H9 (cell line): ENCODE results near the gene RAB31. TPM values are rescaled to one million over a fixed set of nuclear protein-coding genes. Genes with fewer than 3 reads are reported as not detected.

Experiments used
- DNase-seq: peaks from one replicate; pipeline ENCODE4 v3.0.0-alpha.2; 2017
- H2AFZ ChIP-seq: one replicate; pipeline ENCODE4 v1.6.1; 2013; ENCODE audit warnings: mild to moderate bottlenecking, low read length, control low read depth, moderate library complexity
- H2AK5ac ChIP-seq: 2 replicates; pipeline ENCODE4 v1.6.1; 2013; ENCODE audit warnings: low read length, control low read depth, mixed read lengths; ENCODE audit not compliant: insufficient read length
- H2BK120ac ChIP-seq: one replicate; pipeline ENCODE4 v1.6.1; 2013; ENCODE audit warnings: low read depth, mild to moderate bottlenecking, low read length, control low read depth, inconsistent platforms; ENCODE audit not compliant: poor library complexity, severe bottlenecking
- H2BK12ac ChIP-seq: 2 replicates; pipeline ENCODE4 v1.6.1; 2013; ENCODE audit warnings: low read length, control low read depth, mixed read lengths, low read depth; ENCODE audit not compliant: insufficient read length
- H2BK15ac ChIP-seq: 2 replicates; pipeline ENCODE4 v1.6.1; 2013; ENCODE audit warnings: low read depth, low read length, control low read depth
- H2BK20ac ChIP-seq: one replicate; pipeline ENCODE4 v1.6.1; 2013; ENCODE audit warnings: low read depth, mild to moderate bottlenecking, low read length, control low read depth, inconsistent platforms; ENCODE audit not compliant: poor library complexity, severe bottlenecking
- H2BK5ac ChIP-seq: 2 replicates; pipeline ENCODE4 v1.6.1; 2013; ENCODE audit warnings: low read length, control low read depth, mixed read lengths; ENCODE audit not compliant: insufficient read length
- H3K14ac ChIP-seq: 2 replicates; pipeline ENCODE4 v1.6.1; 2013; ENCODE audit warnings: low read length, control low read depth; ENCODE audit not compliant: insufficient read depth
- H3K18ac ChIP-seq: 2 replicates; pipeline ENCODE4 v1.6.1; 2013; ENCODE audit warnings: low read depth, mild to moderate bottlenecking, mixed read lengths, low read length, control low read depth; ENCODE audit not compliant: insufficient read length
- H3K23ac ChIP-seq: 2 replicates; pipeline ENCODE4 v1.6.1; 2013; ENCODE audit warnings: low read length, control low read depth, mixed read lengths, low read depth; ENCODE audit not compliant: insufficient read length
- H3K23me2 ChIP-seq: 2 replicates; pipeline ENCODE4 v1.6.1; 2013; ENCODE audit warnings: low read depth, mild to moderate bottlenecking, mixed read lengths, low read length, control low read depth; ENCODE audit not compliant: insufficient read length, poor library complexity, severe bottlenecking
- H3K27ac ChIP-seq: 2 replicates; pipeline ENCODE4 v1.5.1; 2013; ENCODE audit warnings: low read length, control low read depth, mixed read lengths, low read depth; ENCODE audit not compliant: insufficient read length
- H3K27me3 ChIP-seq: 2 replicates; pipeline ENCODE4 v1.6.1; 2013; ENCODE audit warnings: low read length, control low read depth, inconsistent platforms; ENCODE audit not compliant: insufficient read depth
- H3K4ac ChIP-seq: 2 replicates; pipeline ENCODE4 v1.6.1; 2013; ENCODE audit warnings: low read depth, mild to moderate bottlenecking, control low read depth, inconsistent platforms, low read length, moderate library complexity
- H3K4me1 ChIP-seq: 2 replicates; pipeline ENCODE4 v1.6.1; 2013; ENCODE audit warnings: low read length, control low read depth, inconsistent platforms; ENCODE audit not compliant: insufficient read depth
- H3K4me2 ChIP-seq: 2 replicates; pipeline ENCODE4 v1.6.1; 2013; ENCODE audit warnings: low read length, control low read depth, mixed read lengths; ENCODE audit not compliant: insufficient read length, insufficient read depth
- H3K56ac ChIP-seq: 2 replicates; pipeline ENCODE4 v1.6.1; 2013; ENCODE audit warnings: low read depth, mild to moderate bottlenecking, mixed read lengths, low read length, control low read depth; ENCODE audit not compliant: insufficient read length
- H3K79me1 ChIP-seq: 2 replicates; pipeline ENCODE4 v1.6.1; 2013; ENCODE audit warnings: low read depth, mild to moderate bottlenecking, moderate library complexity, low read length, control low read depth, inconsistent platforms; ENCODE audit not compliant: insufficient read depth, poor library complexity, severe bottlenecking
- H3K79me2 ChIP-seq: 2 replicates; pipeline ENCODE4 v1.6.1; 2013; ENCODE audit warnings: low read length, control low read depth, inconsistent platforms; ENCODE audit not compliant: insufficient read depth
- H3K9ac ChIP-seq: 2 replicates; pipeline ENCODE4 v1.6.1; 2013; ENCODE audit warnings: low read length, control low read depth, mixed read lengths; ENCODE audit not compliant: insufficient read length; ENCODE audit errors: extremely low read depth
- H3K9me3 ChIP-seq: one replicate; pipeline ENCODE4 v1.6.1; 2013; ENCODE audit warnings: low read depth, low read length, inconsistent platforms; ENCODE audit not compliant: control insufficient read depth
- H3T11ph ChIP-seq: one replicate; pipeline ENCODE4 v1.6.1; 2013; ENCODE audit warnings: mild to moderate bottlenecking, low read length, control low read depth, inconsistent platforms
- H4K20me1 ChIP-seq: one replicate; pipeline ENCODE4 v1.6.1; 2013; ENCODE audit not compliant: control insufficient read depth, insufficient read length, insufficient read depth
- H4K5ac ChIP-seq: 2 replicates; pipeline ENCODE4 v1.6.1; 2013; ENCODE audit warnings: low read depth, mild to moderate bottlenecking, mixed read lengths, low read length, control low read depth; ENCODE audit not compliant: insufficient read length
- H4K8ac ChIP-seq: replicated peaks from 2 replicates; pipeline ENCODE4 v1.6.1; 2013; ENCODE audit warnings: low read length, control low read depth, mixed read lengths, low read depth; ENCODE audit not compliant: insufficient read length
- H4K91ac ChIP-seq: 2 replicates; pipeline ENCODE4 v1.6.1; 2013; ENCODE audit warnings: low read depth, mild to moderate bottlenecking, moderate library complexity, mixed read lengths, low read length, control low read depth; ENCODE audit not compliant: insufficient read length
- H3K27ac Mint-ChIP-seq, 3 experiments: 2 replicates in 2 of 3; 3 replicates in 1 of 3; pipeline ENCODE4 v1.8.0; 2020 to 2021; ENCODE audit warnings: mixed read lengths in 3 of 3, mild to moderate bottlenecking in 1 of 3, moderate library complexity in 1 of 3
- H3K27me3 Mint-ChIP-seq: 2 replicates; pipeline ENCODE4 v1.8.0; 2021; ENCODE audit warnings: low read depth, mild to moderate bottlenecking, moderate library complexity, mixed read lengths
- H3K36me3 Mint-ChIP-seq, 3 experiments: 2 replicates in 2 of 3; 3 replicates in 1 of 3; pipeline ENCODE4 v1.8.0; 2020 to 2021; ENCODE audit warnings: low read depth in 3 of 3, mixed read lengths in 3 of 3; ENCODE audit not compliant: insufficient read depth in 1 of 3
- H3K4me1 Mint-ChIP-seq, 2 experiments: 2 replicates each; pipeline ENCODE4 v1.8.0; 2020; ENCODE audit warnings: mixed read lengths in 2 of 2
- H3K4me3 Mint-ChIP-seq, 2 experiments: 2 replicates in 1 of 2; 3 replicates in 1 of 2; pipeline ENCODE4 v1.8.0; 2020 to 2021; ENCODE audit warnings: mild to moderate bottlenecking in 2 of 2, mixed read lengths in 2 of 2, moderate library complexity in 1 of 2
- H3K9me3 Mint-ChIP-seq, 2 experiments: 2 replicates in 1 of 2; 3 replicates in 1 of 2; pipeline ENCODE4 v1.8.0; 2020; ENCODE audit warnings: mild to moderate bottlenecking in 2 of 2, mixed read lengths in 2 of 2, moderate library complexity in 1 of 2
- CTCF ChIP-seq: fragments of 200-600 bp; sonication (generic); conservative IDR thresholded peaks from 3 replicates; pipeline ENCODE4 v1.8.0; 2021; ENCODE audit warnings: antibody characterized with exemption, mild to moderate bottlenecking
- WGBS: extraction: QIAGEN DNeasy Blood & Tissue Kit; methylation state at CpG from one replicate; pipeline ENCODE4 v1.1.7; 2013; ENCODE audit warnings: missing lambda C conversion rate, low lambda C conversion rate, mixed read lengths; ENCODE audit not compliant: insufficient read length; ENCODE audit errors: extremely low coverage; 5-methylcytosine and 5-hydroxymethylcytosine counted together
- total RNA-seq: library from RNA; stranded (reverse); gene quantifications from 2 replicates; pipeline ENCODE4 v1.2.1, GENCODE V29; 2021

The RAB31 gene
- total RNA-seq, 1 experiment from 2014 or later = 22.4 TPM

- no peaks in the 10 kb centered on the region for H4K20me1 ChIP-seq
Observed at GRCh38 chr18:9823805-9824473, 115.8 kb downstream of the RAB31 start.

More at GRCh38 chr18:9823805-9824473, 115.8 kb downstream of the RAB31 start:
- no peak overlapping the region for H2BK15ac ChIP-seq
- Mint-ChIP-seq H3K27ac (no peak overlapping the region), H3K9me3 (peaks cover 0 to 5% of the 10 kb centered on the region in 2 experiments; a peak in 1 of 5 replicates), H3K36me3 (peaks cover 0 to 8% (median 2%) of the 10 kb centered on the region in 3 experiments; a peak in 4 of 7 replicates), H3K27me3 (no peaks in the 10 kb centered on the region), H3K4me3 (no peak overlapping the region), H3K4me1 (no peaks in the 10 kb centered on the region; a peak in 1 of 4 replicates)
- H4K91ac ChIP-seq = no peak overlapping the region
- H2AFZ ChIP-seq = no peak overlapping the region
- H3K23me2 ChIP-seq = no peaks in the 10 kb centered on the region
- H4K8ac ChIP-seq = no peak overlapping the region
- TF ChIP-seq CTCF = no peak
- H3K14ac ChIP-seq = no peak overlapping the region
- H3K27ac ChIP-seq = no peak overlapping the region
- no peak overlapping the region for H2BK12ac ChIP-seq
- H3K18ac ChIP-seq = no peak overlapping the region
- no peak overlapping the region for H3K4me2 ChIP-seq
- H3K79me2 ChIP-seq = no peaks in the 10 kb centered on the region
- no peaks in the 10 kb centered on the region for H3K27me3 ChIP-seq
- no peaks in the 10 kb centered on the region for H3K9me3 ChIP-seq
- H2AK5ac ChIP-seq = no peak overlapping the region
- H2BK20ac ChIP-seq = no peak overlapping the region
- DNase-seq = no peak
- no peak overlapping the region for H3K23ac ChIP-seq
- no peak overlapping the region for H4K5ac ChIP-seq
- no peak overlapping the region for H2BK5ac ChIP-seq
- no peak overlapping the region for H2BK120ac ChIP-seq
- no CpG with 5 or more reads among the region's 4 CpGs for WGBS
- H3K79me1 ChIP-seq = no peaks in the 10 kb centered on the region
- no peak overlapping the region for H3K9ac ChIP-seq
- H3K4ac ChIP-seq = no peak overlapping the region
- no peak overlapping the region for H3T11ph ChIP-seq
- H3K4me1 ChIP-seq = no peaks in the 10 kb centered on the region
- H3K56ac ChIP-seq = no peak overlapping the region
